IMR-90 (cell line): Measurements from ENCODE around the gene OGT.

ENCODE experiments used
- MAZ ChIP-seq: IDR thresholded peaks from 2 replicates; pipeline ENCODE4 v1.6.1; 2012; ENCODE audit warnings: low read depth, mild to moderate bottlenecking, low read length, improper control_type of control experiment, moderate library complexity, borderline replicate concordance
- POLR2A ChIP-seq: IDR thresholded peaks from 2 replicates; pipeline ENCODE4 v1.6.1; 2012; ENCODE audit warnings: mild to moderate bottlenecking, low read depth, low read length
- RAD21 ChIP-seq: IDR thresholded peaks from 2 replicates; pipeline ENCODE4 v1.6.1; 2012; ENCODE audit warnings: low read length, improper control_type of control experiment
- RCOR1 ChIP-seq: IDR thresholded peaks from 2 replicates; pipeline ENCODE4 v1.6.1; 2012; ENCODE audit warnings: mild to moderate bottlenecking, low read length, improper control_type of control experiment; ENCODE audit not compliant: insufficient replicate concordance
- TF ChIP-seq, protein P1 (sequence below): fragments of 150-350 bp; IDR thresholded peaks from 2 replicates; pipeline ENCODE4 v1.6.1; 2017; ENCODE audit warnings: mild to moderate bottlenecking, antibody characterized with exemption, low read length, low read depth
- TF ChIP-seq, protein P2 (sequence below): conservative IDR thresholded peaks from 2 replicates; pipeline ENCODE4 v1.5.1; 2012; ENCODE audit warnings: mild to moderate bottlenecking, low read depth, low read length, improper control_type of control experiment

- TF ChIP-seq, protein P1, sequence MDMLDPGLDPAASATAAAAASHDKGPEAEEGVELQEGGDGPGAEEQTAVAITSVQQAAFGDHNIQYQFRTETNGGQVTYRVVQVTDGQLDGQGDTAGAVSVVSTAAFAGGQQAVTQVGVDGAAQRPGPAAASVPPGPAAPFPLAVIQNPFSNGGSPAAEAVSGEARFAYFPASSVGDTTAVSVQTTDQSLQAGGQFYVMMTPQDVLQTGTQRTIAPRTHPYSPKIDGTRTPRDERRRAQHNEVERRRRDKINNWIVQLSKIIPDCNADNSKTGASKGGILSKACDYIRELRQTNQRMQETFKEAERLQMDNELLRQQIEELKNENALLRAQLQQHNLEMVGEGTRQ: no peak
- TF ChIP-seq, protein P2, sequence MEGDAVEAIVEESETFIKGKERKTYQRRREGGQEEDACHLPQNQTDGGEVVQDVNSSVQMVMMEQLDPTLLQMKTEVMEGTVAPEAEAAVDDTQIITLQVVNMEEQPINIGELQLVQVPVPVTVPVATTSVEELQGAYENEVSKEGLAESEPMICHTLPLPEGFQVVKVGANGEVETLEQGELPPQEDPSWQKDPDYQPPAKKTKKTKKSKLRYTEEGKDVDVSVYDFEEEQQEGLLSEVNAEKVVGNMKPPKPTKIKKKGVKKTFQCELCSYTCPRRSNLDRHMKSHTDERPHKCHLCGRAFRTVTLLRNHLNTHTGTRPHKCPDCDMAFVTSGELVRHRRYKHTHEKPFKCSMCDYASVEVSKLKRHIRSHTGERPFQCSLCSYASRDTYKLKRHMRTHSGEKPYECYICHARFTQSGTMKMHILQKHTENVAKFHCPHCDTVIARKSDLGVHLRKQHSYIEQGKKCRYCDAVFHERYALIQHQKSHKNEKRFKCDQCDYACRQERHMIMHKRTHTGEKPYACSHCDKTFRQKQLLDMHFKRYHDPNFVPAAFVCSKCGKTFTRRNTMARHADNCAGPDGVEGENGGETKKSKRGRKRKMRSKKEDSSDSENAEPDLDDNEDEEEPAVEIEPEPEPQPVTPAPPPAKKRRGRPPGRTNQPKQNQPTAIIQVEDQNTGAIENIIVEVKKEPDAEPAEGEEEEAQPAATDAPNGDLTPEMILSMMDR: no peak
- TF ChIP-seq POLR2A: no peak
- TF ChIP-seq RAD21: no peak
- no peak for TF ChIP-seq MAZ
- no peak for TF ChIP-seq RCOR1
Measured at GRCh38 chrX:71615954-71616353, 83.0 kb downstream of the OGT start.
